ENCODE measurements around the gene PCARE.

- TF ChIP-seq CTCF (IDR thresholded peaks at IDR 0.05; ENCODE audit: poor library complexity): no peak
- no peak for TF ChIP-seq EZH2 (IDR thresholded peaks at IDR 0.05; ENCODE audit: borderline replicate concordance)
- no peak for TF ChIP-seq EZH2phosphoT487 (IDR thresholded peaks at IDR 0.05; ENCODE audit: low read depth, severe bottlenecking, unreplicated experiment)
Measured at GRCh38 chr2:29104688-29105087, 30.4 kb upstream of the PCARE start.
